ENCODE data around the gene TXLNB.
"Not testable (repeated sequence)": the region's sequence is repeated elsewhere in the genome, so short reads cannot be mapped to it uniquely, and the experiment has no call there.

Gene TXLNB

DNA sequence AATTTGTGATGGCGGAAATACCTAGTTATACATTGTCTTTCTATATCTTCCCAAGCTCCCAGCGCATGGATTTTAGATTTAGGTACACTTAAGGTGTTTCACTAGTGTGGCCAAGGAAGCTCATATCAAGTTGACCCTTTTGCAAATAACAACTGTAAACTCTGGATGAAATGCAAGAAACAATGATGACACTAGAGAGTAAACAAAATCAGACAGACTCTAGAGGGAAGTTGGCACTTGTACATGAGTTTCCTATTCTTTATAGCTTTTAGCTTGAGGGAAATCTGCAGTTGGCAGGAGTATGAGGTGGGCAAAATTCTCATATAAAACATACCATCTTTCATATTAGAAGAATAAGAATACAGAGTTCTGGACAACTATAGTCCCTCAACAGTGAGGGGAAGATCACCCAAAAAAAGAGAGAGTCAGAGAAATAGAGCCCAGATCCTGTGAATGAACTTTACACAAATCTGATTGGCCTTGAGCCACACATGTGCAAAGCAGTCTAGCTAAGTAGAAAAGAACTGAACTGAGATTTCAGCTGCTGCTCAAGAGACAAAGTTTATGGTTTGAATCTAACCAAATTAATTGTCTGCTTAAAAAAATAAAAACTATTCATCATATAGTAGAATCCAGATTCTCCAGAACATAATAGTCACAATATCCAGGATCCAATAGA is 26.1 kb downstream of the TXLNB start:
- no peak for DNase-seq

- DNase-seq, result no peak
These were observed 29.1 kb downstream of the TXLNB start for GRCh38 chr6:139262519-139263300.

DNA sequence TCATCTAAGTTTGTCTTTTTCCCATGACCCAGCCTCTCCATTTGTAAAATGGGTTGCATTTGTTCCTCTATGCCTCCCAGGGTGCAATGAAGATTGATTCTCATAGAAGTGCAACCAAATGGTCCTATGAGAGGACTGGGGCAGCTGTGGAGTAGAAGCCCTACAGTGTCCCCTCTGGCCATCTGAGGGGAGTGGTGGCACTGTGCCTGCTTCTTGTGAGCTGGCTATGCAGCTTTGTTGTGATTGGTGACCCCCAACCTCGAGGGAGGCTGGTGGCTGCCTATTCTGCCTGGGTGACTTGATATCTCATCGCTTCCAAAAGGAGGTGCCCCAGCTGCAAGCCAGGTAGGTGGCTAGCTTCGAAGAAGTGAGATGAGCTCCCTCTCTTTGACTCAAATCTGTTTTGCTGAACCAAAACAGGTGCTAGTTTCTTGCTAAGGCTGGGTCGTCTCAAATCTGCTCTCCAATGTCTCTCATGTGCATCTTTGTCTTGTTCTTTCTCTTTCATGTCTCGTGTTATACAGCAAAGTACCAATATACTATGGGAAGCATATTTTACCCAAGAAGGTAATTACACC is 33.9 kb downstream of the TXLNB start:
- DNase-seq, result no peak

- no peak for DNase-seq
These were observed 34.5 kb downstream of the TXLNB start for GRCh38 chr6:139257291-139257690.

GRCh38 chr6:139256087-139256486 is 35.7 kb downstream of the TXLNB start:
- DNase-seq, result no peak

- no peak for DNase-seq
These were observed 37.6 kb downstream of the TXLNB start for GRCh38 chr6:139254196-139254595.

- DNase-seq, result no peak
These were observed 38.1 kb downstream of the TXLNB start for GRCh38 chr6:139253656-139254055.

- no peak for DNase-seq
These were observed 40.0 kb downstream of the TXLNB start for GRCh38 chr6:139251691-139252390.

DNA sequence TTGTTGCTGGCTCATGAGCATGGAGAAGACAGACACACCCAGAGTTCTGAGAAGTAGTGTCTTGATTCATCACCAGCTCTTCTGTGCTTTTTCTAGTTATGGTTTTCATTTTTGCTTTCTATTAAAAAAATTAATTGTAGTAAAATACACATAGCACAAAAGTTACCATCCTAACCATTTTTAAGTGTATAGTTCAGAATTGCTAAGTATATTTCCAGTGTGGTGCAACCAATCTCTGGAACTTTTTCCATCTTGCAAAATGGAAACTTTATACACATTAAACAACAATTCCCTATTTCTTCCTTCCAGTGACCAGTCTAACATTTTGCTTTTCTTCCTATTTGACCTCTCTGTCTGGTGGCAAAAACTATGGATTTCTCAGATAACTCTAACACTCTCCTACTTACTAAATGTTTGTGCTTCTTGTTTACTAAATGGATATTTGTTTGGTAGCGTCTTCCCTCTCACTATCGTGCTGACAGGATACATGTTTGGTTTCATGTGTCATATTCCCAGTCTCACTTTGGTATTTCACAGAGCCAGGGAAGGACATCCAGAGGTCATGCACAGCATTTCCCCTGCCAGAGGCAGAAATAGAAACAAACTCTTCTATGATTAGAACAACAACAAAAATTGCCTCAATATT is 40.6 kb downstream of the TXLNB start:
- no peak for DNase-seq

- peak; percentile 54 for DNase-seq
These were observed 41.3 kb downstream of the TXLNB start for GRCh38 chr6:139250296-139251044.

GRCh38 chr6:139249395-139249794 is 42.4 kb downstream of the TXLNB start:
- no peak for DNase-seq

DNA sequence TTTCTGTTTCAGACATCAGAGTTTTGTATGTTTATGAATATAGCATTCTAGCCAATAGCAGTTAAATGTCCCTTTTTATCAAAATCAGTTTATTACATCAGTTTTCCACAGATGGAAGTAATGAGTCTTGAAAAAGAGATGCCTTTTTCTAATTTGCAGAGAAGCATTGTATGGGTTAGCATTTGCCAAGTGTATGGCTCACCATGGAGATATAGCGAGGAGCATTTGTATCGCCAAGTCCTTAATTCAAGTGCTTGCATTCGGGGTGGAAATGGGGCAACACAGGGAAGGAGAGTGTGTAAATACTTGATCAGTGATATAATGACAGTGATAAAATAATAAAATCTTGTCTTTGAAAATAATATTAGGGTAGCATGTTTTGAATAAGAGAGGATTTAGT is 42.9 kb downstream of the TXLNB start:
- DNase-seq, result no peak

DNA sequence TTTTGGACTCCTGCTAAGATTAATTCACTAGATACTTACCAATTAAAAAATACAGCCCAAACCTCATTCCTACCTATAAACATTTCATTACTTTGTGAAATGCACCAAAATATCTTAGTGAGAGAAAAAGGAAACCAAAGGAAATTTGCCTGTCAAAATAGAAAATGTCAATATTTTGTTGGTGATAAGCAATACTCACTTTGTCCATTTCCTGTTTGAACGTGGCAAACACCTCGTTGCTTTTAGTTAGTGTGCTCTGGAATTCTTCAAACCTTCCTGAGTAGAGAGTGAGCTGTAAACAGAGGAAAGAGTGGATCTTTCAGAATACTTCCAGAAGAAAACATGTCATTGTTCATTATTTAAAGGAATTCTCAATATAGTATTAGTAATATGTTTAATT is 44.2 kb downstream of the TXLNB start:
- no peak for DNase-seq

DNA sequence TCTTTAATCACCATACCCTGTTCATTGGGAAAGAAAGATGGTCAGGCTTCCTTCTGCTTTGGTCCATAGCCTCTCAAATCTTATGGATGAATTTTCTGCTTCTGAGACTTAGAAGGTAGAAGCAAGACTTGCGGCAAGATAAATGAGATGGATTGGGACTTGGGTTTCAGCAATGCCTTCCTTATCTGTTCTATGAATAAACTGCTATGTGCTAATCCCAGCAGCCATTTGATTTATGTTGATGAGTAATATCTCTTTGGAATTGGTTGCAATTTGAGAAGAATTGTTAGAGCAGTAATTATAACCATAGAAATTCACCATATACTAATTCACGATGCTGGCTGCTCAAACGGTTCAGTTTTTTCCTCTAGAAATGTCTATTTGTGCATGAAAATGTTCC is 48.3 kb downstream of the TXLNB start:
- no peak for DNase-seq

GRCh38 chr6:139242457-139243240 is 49.1 kb downstream of the TXLNB start:
- no peak for DNase-seq

DNA sequence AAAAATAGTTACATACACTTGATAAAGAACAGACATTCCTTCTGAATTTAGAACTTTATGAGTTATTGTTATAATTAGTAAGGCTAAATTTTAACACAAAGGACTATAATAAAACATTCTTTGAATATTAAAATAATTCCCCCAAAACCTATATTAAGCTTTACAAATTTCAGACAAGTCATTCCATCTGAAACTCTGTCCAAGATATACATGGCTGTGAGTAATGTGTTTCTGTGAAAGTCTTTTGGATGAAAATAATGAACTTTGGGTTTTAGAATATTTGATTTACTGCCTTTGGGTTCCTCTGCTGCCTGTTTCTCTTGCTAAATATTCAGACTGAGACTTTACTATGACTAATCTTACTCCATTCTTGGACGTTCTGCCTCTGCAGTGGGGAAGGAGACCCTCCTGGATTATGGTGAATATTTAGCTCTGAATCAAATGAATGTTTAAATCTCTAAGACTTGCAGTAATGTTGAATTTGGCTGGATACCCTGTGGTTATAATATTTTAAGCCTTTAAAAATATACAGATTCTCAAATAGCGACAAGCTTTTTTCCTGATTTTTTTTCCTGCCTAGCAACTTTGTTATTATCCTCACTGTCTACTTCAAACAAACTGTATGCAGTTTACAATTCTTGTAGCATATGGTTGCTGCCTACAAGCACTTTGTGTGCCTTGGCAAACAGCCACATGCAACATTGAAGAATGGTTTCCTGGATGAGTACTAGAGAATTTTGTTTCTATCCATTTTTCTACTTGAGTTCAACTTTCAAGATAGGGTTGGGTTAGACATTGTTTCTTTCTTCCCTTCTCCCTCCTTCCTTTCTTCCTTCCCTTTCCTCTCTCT is 51.4 kb downstream of the TXLNB start:
- DNase-seq, result no peak

DNA sequence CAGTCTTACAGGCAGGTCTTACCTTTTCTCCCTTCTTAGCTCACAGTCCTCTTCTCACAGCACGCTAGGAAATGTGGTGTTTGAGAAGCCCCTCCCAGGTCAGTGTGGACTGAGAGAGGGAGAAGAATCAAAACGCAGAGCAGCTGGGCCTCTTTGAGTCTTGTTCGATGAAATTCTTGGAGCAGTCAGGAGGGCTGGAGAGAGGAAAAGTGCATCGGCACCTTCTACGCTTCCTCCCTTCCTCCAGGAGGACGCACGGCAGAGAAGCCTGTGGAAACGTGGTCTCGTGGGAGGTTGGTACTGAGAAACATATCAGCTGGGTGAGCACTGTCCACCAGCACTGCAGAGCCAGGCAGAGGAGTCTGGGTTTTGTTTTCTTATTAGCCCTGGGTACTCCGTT is 52.7 kb downstream of the TXLNB start:
- no peak for DNase-seq

DNA sequence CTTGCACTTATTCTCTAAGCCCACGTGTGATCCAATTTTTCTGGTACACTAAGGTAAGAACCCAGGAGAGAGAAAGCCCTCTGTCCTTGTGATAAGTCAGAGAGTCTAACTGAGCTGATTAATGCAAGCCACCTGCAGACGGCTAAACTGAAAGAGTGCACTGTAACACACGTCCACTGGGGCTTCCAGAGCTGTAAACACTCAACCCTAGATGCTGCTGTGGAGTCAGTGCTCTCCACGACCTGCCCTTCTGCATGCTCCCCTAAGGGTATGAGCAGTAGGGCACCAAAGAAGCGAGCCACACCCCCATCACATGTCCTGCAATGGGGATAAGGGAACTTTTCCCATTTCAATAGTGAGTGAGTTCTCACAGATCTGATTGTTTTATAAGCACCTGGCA is 55.7 kb downstream of the TXLNB start:
- no peak for DNase-seq

DNA sequence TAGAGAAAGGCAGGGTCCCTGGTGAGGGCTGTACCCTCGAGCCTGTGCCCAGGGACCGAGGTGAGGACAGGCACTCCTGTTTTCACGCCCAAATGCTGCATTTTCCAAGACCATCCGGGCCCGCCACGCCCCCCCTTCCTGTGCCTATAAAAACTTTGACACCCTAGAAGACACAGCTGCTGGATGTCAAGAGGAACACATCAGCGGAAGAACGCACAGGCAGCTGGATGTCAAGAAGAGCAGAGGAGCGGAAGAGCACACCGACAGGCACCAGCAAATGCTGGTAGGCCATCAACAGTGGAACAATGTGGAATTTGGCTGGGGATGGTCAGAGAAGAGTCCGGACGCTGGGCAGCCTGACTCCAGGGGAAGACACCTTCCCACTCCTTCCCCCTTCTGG is 56.1 kb downstream of the TXLNB start:
- DNase-seq, result no peak

DNA sequence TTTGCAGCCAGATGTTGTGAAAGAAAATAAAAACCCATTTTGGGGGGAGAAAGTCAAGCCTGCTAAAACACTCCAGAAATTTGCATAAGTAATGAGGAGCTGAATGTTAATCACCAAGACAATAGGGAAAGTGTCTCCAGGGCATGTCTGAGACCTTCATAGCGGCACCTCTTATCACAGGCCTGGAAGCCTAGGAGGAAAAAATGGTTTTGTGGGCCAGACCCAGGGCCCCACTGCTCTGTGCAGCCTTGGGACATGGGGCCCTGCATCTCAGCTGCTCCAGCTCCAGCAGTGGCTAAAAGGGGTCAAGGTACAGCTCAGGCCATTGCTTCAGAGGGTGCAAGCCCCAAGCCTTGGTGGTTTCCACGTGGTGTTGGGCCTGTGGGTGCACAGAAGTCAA is 57.6 kb downstream of the TXLNB start:
- not testable (repeated sequence) for DNase-seq

- DNase-seq, result no peak
These were observed 60.6 kb downstream of the TXLNB start for GRCh38 chr6:139231206-139231605.
